ENCODE measurements around the gene MROH8.
A peak's percentile ranks its signal among the peaks of the same experiment; 100 is the strongest.
"Not testable (repeated sequence)": the region's sequence is repeated elsewhere in the genome, so short reads cannot be mapped to it uniquely, and the experiment has no call there.

Gene MROH8

GRCh38 chr20:37095599-37096414, 83.5 kb downstream of the MROH8 start, which contains the start of gene RBL1:
Gene RBL1 (minus strand): TSS chr20:37095997. CDS start chr20:37095928, 69 bp downstream.
- peak; percentile 72 to 85 for DNase-seq (ENCODE audit: extremely low read depth in 1 of 2, low read depth in 1 of 2)

GRCh38 chr20:37095108-37095598, 84.2 kb downstream of the MROH8 start:
- no peak for DNase-seq (ENCODE audit: extremely low read depth in 1 of 2, low read depth in 1 of 2)

- no peak for DNase-seq (ENCODE audit: extremely low read depth in 1 of 2, low read depth in 1 of 2)
These were observed 88.9 kb downstream of the MROH8 start for GRCh38 chr20:37090407-37090806.

- no peak for DNase-seq (ENCODE audit: extremely low read depth in 1 of 2, low read depth in 1 of 2)
These were observed 97.5 kb downstream of the MROH8 start for GRCh38 chr20:37081717-37082289.

- no peak for DNase-seq (ENCODE audit: extremely low read depth in 1 of 2, low read depth in 1 of 2)
These were observed 102.3 kb downstream of the MROH8 start for GRCh38 chr20:37077009-37077408.

- no peak for DNase-seq (ENCODE audit: extremely low read depth in 1 of 2, low read depth in 1 of 2)
These were observed 103.2 kb downstream of the MROH8 start for GRCh38 chr20:37075932-37076685.

- no peak for DNase-seq (ENCODE audit: extremely low read depth in 1 of 2, low read depth in 1 of 2)
These were observed 106.8 kb downstream of the MROH8 start for GRCh38 chr20:37072293-37073196.

- peak in 1 of 2 donors; percentile 13 for DNase-seq (ENCODE audit: extremely low read depth in 1 of 2, low read depth in 1 of 2)
These were observed 107.9 kb downstream of the MROH8 start for GRCh38 chr20:37071481-37071911.

- not testable (repeated sequence) for DNase-seq (ENCODE audit: extremely low read depth in 1 of 2, low read depth in 1 of 2)
These were observed 109.8 kb downstream of the MROH8 start for GRCh38 chr20:37069563-37069962.

GRCh38 chr20:37066168-37066567, 113.2 kb downstream of the MROH8 start:
- no peak for DNase-seq (ENCODE audit: extremely low read depth in 1 of 2, low read depth in 1 of 2)

GRCh38 chr20:37055276-37055675, 124.1 kb downstream of the MROH8 start:
- no peak for DNase-seq (ENCODE audit: extremely low read depth in 1 of 2, low read depth in 1 of 2)

GRCh38 chr20:37053230-37053950, 126.0 kb downstream of the MROH8 start:
- no peak for DNase-seq (ENCODE audit: extremely low read depth in 1 of 2, low read depth in 1 of 2)
